H1 (cell line): Measurements from ENCODE around the gene BMPR1A.

ENCODE experiments used
- CEBPB ChIP-seq: IDR thresholded peaks from 2 replicates; pipeline ENCODE4 v1.6.1; 2012; ENCODE audit warnings: low read depth, low read length
- CTCF ChIP-seq, 3 experiments: IDR thresholded peaks; 1 replicate in 2 of 3; 2 replicates in 1 of 3; pipeline versions ENCODE4 v1.5.1 to v1.6.1; 2011; ENCODE audit warnings: low read length in 3 of 3, mild to moderate bottlenecking in 3 of 3, inconsistent platforms in 2 of 3, low read depth in 1 of 3, moderate library complexity in 1 of 3; ENCODE audit not compliant: insufficient read depth in 1 of 3; ENCODE audit errors: control extremely low read depth in 1 of 3
- EGR1 ChIP-seq: IDR thresholded peaks from 2 replicates; pipeline ENCODE4 v1.6.1; 2011; ENCODE audit warnings: low read depth, low read length, borderline replicate concordance
- EZH2 ChIP-seq: fragments of 200-600 bp; sonication (generic); IDR thresholded peaks from 2 replicates; pipeline ENCODE4 v1.7.1; 2012; ENCODE audit warnings: low read depth, mild to moderate bottlenecking, moderate library complexity, low read length, inconsistent platforms; ENCODE audit not compliant: severe bottlenecking
- NANOG ChIP-seq: IDR thresholded peaks from 2 replicates; pipeline ENCODE4 v1.6.1; 2011; ENCODE audit warnings: low read length, low read depth, mild to moderate bottlenecking, inconsistent platforms; ENCODE audit not compliant: insufficient read depth, poor library complexity, severe bottlenecking
- POLR2A ChIP-seq, 2 experiments: IDR thresholded peaks; 1 replicate in 1 of 2; 2 replicates in 1 of 2; pipeline ENCODE4 v1.6.1; 2011; ENCODE audit warnings: low read depth in 2 of 2, low read length in 2 of 2, mild to moderate bottlenecking in 2 of 2; ENCODE audit errors: control extremely low read depth in 1 of 2
- POLR2AphosphoS5 ChIP-seq: IDR thresholded peaks from 2 replicates; pipeline ENCODE4 v1.6.1; 2011; ENCODE audit warnings: low read depth, low read length
- RXRA ChIP-seq: IDR thresholded peaks from 2 replicates; pipeline ENCODE4 v1.6.1; 2011; ENCODE audit warnings: low read depth, mild to moderate bottlenecking, low read length, moderate library complexity; ENCODE audit not compliant: insufficient read depth
- SIN3A ChIP-seq, 2 experiments: IDR thresholded peaks in 1 of 2; conservative IDR thresholded peaks in 1 of 2; 2 replicates each; pipeline ENCODE4 v1.6.1; 2011 to 2012; ENCODE audit warnings: low read length in 2 of 2, improper control_type of control experiment in 1 of 2, low read depth in 1 of 2, mild to moderate bottlenecking in 1 of 2
- SIX5 ChIP-seq: IDR thresholded peaks from 2 replicates; pipeline ENCODE4 v1.6.1; 2011; ENCODE audit warnings: mild to moderate bottlenecking, low read depth, low read length
- SP2 ChIP-seq: IDR thresholded peaks from 2 replicates; pipeline ENCODE4 v1.6.1; 2012; ENCODE audit warnings: mild to moderate bottlenecking, low read length, inconsistent platforms
- TBP ChIP-seq: IDR thresholded peaks from 2 replicates; pipeline ENCODE4 v1.6.1; 2011; ENCODE audit warnings: low read depth, low read length, improper control_type of control experiment

- TF ChIP-seq SIN3A (conservative IDR thresholded peaks at IDR 0.05 in 1 of 2, IDR thresholded peaks at IDR 0.05 in 1 of 2; ENCODE audit: low read depth in 1 of 2, low read length in 2 of 2) = no peak
- no peak for TF ChIP-seq CTCF (IDR thresholded peaks at IDR 0.05; ENCODE audit: control extremely low read depth in 1 of 3, insufficient read depth in 1 of 3, low read depth in 1 of 3, low read length in 3 of 3)
- TF ChIP-seq TBP = no peak
- no peak for TF ChIP-seq EGR1
- no peak for TF ChIP-seq EZH2
- no peak for TF ChIP-seq NANOG
- no peak for TF ChIP-seq CEBPB
- no peak for TF ChIP-seq SIX5
- no peak for TF ChIP-seq POLR2A (IDR thresholded peaks at IDR 0.05; ENCODE audit: control extremely low read depth in 1 of 2, low read depth in 2 of 2, low read length in 2 of 2)
- no peak for TF ChIP-seq SP2
- TF ChIP-seq RXRA = no peak
- TF ChIP-seq POLR2AphosphoS5 = no peak
Observed at GRCh38 chr10:86956848-86957448, 200.5 kb downstream of the BMPR1A start.
